SU-DHL-6 (cell line): ENCODE results near the gene RNF181.
"Not testable (repeated sequence)": the region's sequence is repeated elsewhere in the genome, so short reads cannot be mapped to it uniquely, and the experiment has no call there.

Experiments
- EZH2phosphoT487 ChIP-seq: fragments of 200-600 bp; sonication (generic), shearing (Covaris generic); conservative IDR thresholded peaks from 2 replicates; pipeline ENCODE4 v1.6.1; 2018; ENCODE audit warnings: mild to moderate bottlenecking, antibody characterized with exemption, low read length, moderate library complexity, mixed read lengths
- TF ChIP-seq, protein P1 (sequence below): fragments of 200-600 bp; sonication (generic); IDR thresholded peaks from one replicate; pipeline ENCODE4 v1.5.1; 2017; ENCODE audit warnings: antibody characterized with exemption, mild to moderate bottlenecking, low read length, moderate library complexity; ENCODE audit not compliant: insufficient read depth, poor library complexity, severe bottlenecking

DNA sequence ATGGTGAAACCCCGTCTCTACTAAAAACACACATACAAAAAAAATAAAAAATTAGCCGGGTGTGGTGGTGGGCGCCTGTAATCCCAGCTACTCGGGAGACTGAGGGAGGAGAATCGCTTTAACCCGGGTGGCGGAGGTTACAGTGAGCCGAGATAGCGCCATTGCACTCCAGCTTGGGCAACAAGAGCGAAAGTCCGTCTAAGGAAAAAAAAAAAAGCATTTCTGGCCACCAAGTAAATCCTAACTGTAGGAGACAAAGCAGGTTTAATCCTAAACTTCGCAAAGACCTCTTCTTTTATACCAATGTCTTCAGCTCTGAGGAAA lies 35.2 kb upstream of the RNF181 start:
- TF ChIP-seq, protein P1, sequence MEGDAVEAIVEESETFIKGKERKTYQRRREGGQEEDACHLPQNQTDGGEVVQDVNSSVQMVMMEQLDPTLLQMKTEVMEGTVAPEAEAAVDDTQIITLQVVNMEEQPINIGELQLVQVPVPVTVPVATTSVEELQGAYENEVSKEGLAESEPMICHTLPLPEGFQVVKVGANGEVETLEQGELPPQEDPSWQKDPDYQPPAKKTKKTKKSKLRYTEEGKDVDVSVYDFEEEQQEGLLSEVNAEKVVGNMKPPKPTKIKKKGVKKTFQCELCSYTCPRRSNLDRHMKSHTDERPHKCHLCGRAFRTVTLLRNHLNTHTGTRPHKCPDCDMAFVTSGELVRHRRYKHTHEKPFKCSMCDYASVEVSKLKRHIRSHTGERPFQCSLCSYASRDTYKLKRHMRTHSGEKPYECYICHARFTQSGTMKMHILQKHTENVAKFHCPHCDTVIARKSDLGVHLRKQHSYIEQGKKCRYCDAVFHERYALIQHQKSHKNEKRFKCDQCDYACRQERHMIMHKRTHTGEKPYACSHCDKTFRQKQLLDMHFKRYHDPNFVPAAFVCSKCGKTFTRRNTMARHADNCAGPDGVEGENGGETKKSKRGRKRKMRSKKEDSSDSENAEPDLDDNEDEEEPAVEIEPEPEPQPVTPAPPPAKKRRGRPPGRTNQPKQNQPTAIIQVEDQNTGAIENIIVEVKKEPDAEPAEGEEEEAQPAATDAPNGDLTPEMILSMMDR: not testable (repeated sequence)
- TF ChIP-seq EZH2phosphoT487: not testable (repeated sequence)
